Measurements from ENCODE around the gene DSC2.

The DSC2 gene

GRCh38 chr18:31098878-31099277, 3.3 kb downstream of the DSC2 start:
- H3K27me3 ChIP-seq (ENCODE audit: insufficient read depth, low read length, poor library complexity): no peaks in the 10 kb centered on the region
- no peaks in the 10 kb centered on the region for H3K4me1 ChIP-seq (ENCODE audit: insufficient read depth, low read length)

GRCh38 chr18:31097666-31098065, 4.6 kb downstream of the DSC2 start:
- Histone ChIP-seq H3K36me3 (ENCODE audit: insufficient read depth, low read length) (no peaks in the 10 kb centered on the region), H3K9me3 (ENCODE audit: insufficient read depth, low read length, severe bottlenecking) (no peaks in the 10 kb centered on the region), H3K27ac (ENCODE audit: low read length) (no peak overlapping the region), H3K79me2 (ENCODE audit: insufficient read depth, low read length) (no peaks in the 10 kb centered on the region), H3K4me3 (ENCODE audit: low read depth in 1 of 2, low read length in 2 of 2) (no peak overlapping the region), H3K27me3 (ENCODE audit: insufficient read depth, low read length, poor library complexity) (no peaks in the 10 kb centered on the region), H4K20me1 (ENCODE audit: insufficient read depth, low read length) (no peaks in the 10 kb centered on the region), H3K4me1 (ENCODE audit: insufficient read depth, low read length) (no peaks in the 10 kb centered on the region), H3K9ac (ENCODE audit: low read depth, low read length) (no peak overlapping the region), H2AFZ (ENCODE audit: low read depth, low read length) (no peak overlapping the region), H3K4me2 (ENCODE audit: insufficient read depth, low read length) (no peak overlapping the region)
- ATAC-seq (ENCODE audit: insufficient read depth, low read depth) (no peak), DNase-seq (no peak)
- TF ChIP-seq EZH2 (IDR thresholded peaks at IDR 0.05; ENCODE audit: borderline replicate concordance, low read depth, low read length, severe bottlenecking): no peak

More at GRCh38 chr18:31098878-31099277, 3.3 kb downstream of the DSC2 start:
- Histone ChIP-seq H3K4me3 (ENCODE audit: low read depth in 1 of 2, low read length in 2 of 2) (no peak overlapping the region), H3K9me3 (ENCODE audit: insufficient read depth, low read length, severe bottlenecking) (no peaks in the 10 kb centered on the region), H3K36me3 (ENCODE audit: insufficient read depth, low read length) (no peaks in the 10 kb centered on the region), H4K20me1 (ENCODE audit: insufficient read depth, low read length) (no peaks in the 10 kb centered on the region), H3K4me2 (ENCODE audit: insufficient read depth, low read length) (no peak overlapping the region), H3K9ac (ENCODE audit: low read depth, low read length) (no peak overlapping the region), H2AFZ (ENCODE audit: low read depth, low read length) (no peak overlapping the region), H3K79me2 (ENCODE audit: insufficient read depth, low read length) (no peaks in the 10 kb centered on the region), H3K27ac (ENCODE audit: low read length) (no peak overlapping the region)
- DNase-seq (no peak), ATAC-seq (ENCODE audit: insufficient read depth, low read depth) (no peak)
- TF ChIP-seq EZH2 (IDR thresholded peaks at IDR 0.05; ENCODE audit: borderline replicate concordance, low read depth, low read length, severe bottlenecking) (no peak), CTCF (IDR thresholded peaks at IDR 0.05; ENCODE audit: borderline replicate concordance, extremely low read depth, low read length, poor library complexity, severe bottlenecking) (no peak)

GRCh38 chr18:31093880-31094279, 8.3 kb downstream of the DSC2 start:
- Histone ChIP-seq H4K20me1 (ENCODE audit: insufficient read depth, low read length) (no peaks in the 10 kb centered on the region), H3K9me3 (ENCODE audit: insufficient read depth, low read length, severe bottlenecking) (no peaks in the 10 kb centered on the region), H2AFZ (ENCODE audit: low read depth, low read length) (no peak overlapping the region), H3K9ac (ENCODE audit: low read depth, low read length) (no peak overlapping the region), H3K27ac (ENCODE audit: low read length) (no peak overlapping the region), H3K36me3 (ENCODE audit: insufficient read depth, low read length) (no peaks in the 10 kb centered on the region), H3K27me3 (ENCODE audit: insufficient read depth, low read length, poor library complexity) (no peaks in the 10 kb centered on the region), H3K4me2 (ENCODE audit: insufficient read depth, low read length) (no peak overlapping the region), H3K4me3 (ENCODE audit: low read depth in 1 of 2, low read length in 2 of 2) (no peak overlapping the region), H3K4me1 (ENCODE audit: insufficient read depth, low read length) (no peaks in the 10 kb centered on the region), H3K79me2 (ENCODE audit: insufficient read depth, low read length) (no peaks in the 10 kb centered on the region)
- DNase-seq: no peak
- ATAC-seq (ENCODE audit: insufficient read depth, low read depth): no peak
- TF ChIP-seq EZH2 (IDR thresholded peaks at IDR 0.05; ENCODE audit: borderline replicate concordance, low read depth, low read length, severe bottlenecking) (no peak), CTCF (IDR thresholded peaks at IDR 0.05; ENCODE audit: borderline replicate concordance, extremely low read depth, low read length, poor library complexity, severe bottlenecking) (no peak)

GRCh38 chr18:31093294-31093693, 8.9 kb downstream of the DSC2 start:
- H3K9me3 ChIP-seq (ENCODE audit: insufficient read depth, low read length, severe bottlenecking): no peaks in the 10 kb centered on the region
- H3K4me2 ChIP-seq (ENCODE audit: insufficient read depth, low read length): no peak overlapping the region
- no peaks in the 10 kb centered on the region for H3K4me1 ChIP-seq (ENCODE audit: insufficient read depth, low read length)
- H2AFZ ChIP-seq (ENCODE audit: low read depth, low read length): no peak overlapping the region
- H3K27me3 ChIP-seq (ENCODE audit: insufficient read depth, low read length, poor library complexity): no peaks in the 10 kb centered on the region
- H3K4me3 ChIP-seq (ENCODE audit: low read depth in 1 of 2, low read length in 2 of 2): no peak overlapping the region
- H3K79me2 ChIP-seq (ENCODE audit: insufficient read depth, low read length): no peaks in the 10 kb centered on the region
- TF ChIP-seq EZH2 (IDR thresholded peaks at IDR 0.05; ENCODE audit: borderline replicate concordance, low read depth, low read length, severe bottlenecking) (no peak), CTCF (IDR thresholded peaks at IDR 0.05; ENCODE audit: borderline replicate concordance, extremely low read depth, low read length, poor library complexity, severe bottlenecking) (no peak)
- H3K9ac ChIP-seq (ENCODE audit: low read depth, low read length): no peak overlapping the region
- no peaks in the 10 kb centered on the region for H3K36me3 ChIP-seq (ENCODE audit: insufficient read depth, low read length)
- DNase-seq (no peak), ATAC-seq (ENCODE audit: insufficient read depth, low read depth) (no peak)
- H4K20me1 ChIP-seq (ENCODE audit: insufficient read depth, low read length): no peaks in the 10 kb centered on the region
- no peak overlapping the region for H3K27ac ChIP-seq (ENCODE audit: low read length)
